ENCODE results near the gene SMOC2.

DNA sequence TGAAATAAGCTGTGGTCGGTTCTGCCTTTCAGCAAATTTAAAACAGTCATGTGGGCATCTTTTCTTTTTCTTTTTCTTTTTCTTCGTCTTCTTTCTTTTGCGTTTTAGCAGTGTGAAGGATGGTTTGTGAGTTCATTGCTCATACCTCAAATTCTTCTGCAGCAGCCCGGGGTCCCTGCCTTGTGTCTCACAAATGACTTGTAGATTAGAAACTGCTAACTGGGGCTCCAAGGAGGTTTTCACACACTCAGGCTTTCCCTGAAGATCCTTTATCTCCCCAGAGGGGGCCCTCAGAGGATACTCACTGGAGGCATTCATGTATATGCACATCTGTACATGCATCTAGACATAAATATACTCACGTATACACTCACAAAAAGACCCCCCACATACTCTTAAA is 1.7 kb downstream of the SMOC2 start:
- TF ChIP-seq, protein P1, sequence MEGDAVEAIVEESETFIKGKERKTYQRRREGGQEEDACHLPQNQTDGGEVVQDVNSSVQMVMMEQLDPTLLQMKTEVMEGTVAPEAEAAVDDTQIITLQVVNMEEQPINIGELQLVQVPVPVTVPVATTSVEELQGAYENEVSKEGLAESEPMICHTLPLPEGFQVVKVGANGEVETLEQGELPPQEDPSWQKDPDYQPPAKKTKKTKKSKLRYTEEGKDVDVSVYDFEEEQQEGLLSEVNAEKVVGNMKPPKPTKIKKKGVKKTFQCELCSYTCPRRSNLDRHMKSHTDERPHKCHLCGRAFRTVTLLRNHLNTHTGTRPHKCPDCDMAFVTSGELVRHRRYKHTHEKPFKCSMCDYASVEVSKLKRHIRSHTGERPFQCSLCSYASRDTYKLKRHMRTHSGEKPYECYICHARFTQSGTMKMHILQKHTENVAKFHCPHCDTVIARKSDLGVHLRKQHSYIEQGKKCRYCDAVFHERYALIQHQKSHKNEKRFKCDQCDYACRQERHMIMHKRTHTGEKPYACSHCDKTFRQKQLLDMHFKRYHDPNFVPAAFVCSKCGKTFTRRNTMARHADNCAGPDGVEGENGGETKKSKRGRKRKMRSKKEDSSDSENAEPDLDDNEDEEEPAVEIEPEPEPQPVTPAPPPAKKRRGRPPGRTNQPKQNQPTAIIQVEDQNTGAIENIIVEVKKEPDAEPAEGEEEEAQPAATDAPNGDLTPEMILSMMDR (IDR thresholded peaks at IDR 0.05): no peak
- TF ChIP-seq POLR2A (IDR thresholded peaks at IDR 0.05): no peak

All from breast epithelium (tissue), 3 donors.